ENCODE data around the gene MBP. TPM values are rescaled to one million over a fixed set of nuclear protein-coding genes. Genes with fewer than 3 reads are reported as not detected.

Gene MBP
- total and polyA plus RNA-seq, 2 of the 4 experiments (the other 2 are of a cell fraction), result 0.72 to 0.90 TPM

GRCh38 chr18:77144451-77145118 lies 12.0 kb upstream of the MBP start (continued):
- TF ChIP-seq CTCF (conservative IDR thresholded peaks at IDR 0.05; ENCODE audit: low read depth, low read length), result no peak
- TF ChIP-seq USF2 (IDR thresholded peaks at IDR 0.05; ENCODE audit: low read depth, low read length), result no peak
- no peak for TF ChIP-seq BHLHE40 (IDR thresholded peaks at IDR 0.05; ENCODE audit: low read depth, low read length)

Data from IMR-90 (cell line).